NCI-H2081 (cell line): ENCODE results near the gene CAMK4.

ENCODE experiments used
- DNase-seq, 2 experiments: peaks; one replicate each; lab custom pipeline; 2025; lab: John Stamatoyannopoulos, UW

CAMK4 gene

GRCh38 chr5:111229221-111229835 is 5.1 kb downstream of the CAMK4 start:
- DNase-seq: no peak

GRCh38 chr5:111229871-111230810 is 6.0 kb downstream of the CAMK4 start:
- DNase-seq: no peak

GRCh38 chr5:111231119-111231518 is 6.9 kb downstream of the CAMK4 start:
- DNase-seq: no peak

- no peak for DNase-seq
Observed at GRCh38 chr5:111232311-111233051, 8.3 kb downstream of the CAMK4 start.

GRCh38 chr5:111233052-111233374 is 8.8 kb downstream of the CAMK4 start:
- no peak for DNase-seq

- DNase-seq: no peak
Observed at GRCh38 chr5:111234125-111234524, 9.9 kb downstream of the CAMK4 start.

- DNase-seq: no peak
Observed at GRCh38 chr5:111235635-111236034, 11.5 kb downstream of the CAMK4 start.

- no peak for DNase-seq
Observed at GRCh38 chr5:111236348-111236747, 12.2 kb downstream of the CAMK4 start.

- DNase-seq: no peak
Observed at GRCh38 chr5:111236995-111237394, 12.8 kb downstream of the CAMK4 start.

- no peak for DNase-seq
Observed at GRCh38 chr5:111237470-111237869, 13.3 kb downstream of the CAMK4 start.

GRCh38 chr5:111238431-111239225 is 14.4 kb downstream of the CAMK4 start:
- no peak for DNase-seq

GRCh38 chr5:111241696-111242095 is 17.5 kb downstream of the CAMK4 start:
- no peak for DNase-seq

GRCh38 chr5:111242606-111243005 is 18.4 kb downstream of the CAMK4 start:
- DNase-seq: no peak

- DNase-seq: no peak
Observed at GRCh38 chr5:111243318-111243717, 19.1 kb downstream of the CAMK4 start.

- no peak for DNase-seq
Observed at GRCh38 chr5:111245654-111246053, 21.5 kb downstream of the CAMK4 start.

GRCh38 chr5:111246459-111246858 is 22.3 kb downstream of the CAMK4 start:
- no peak for DNase-seq

- no peak for DNase-seq
Observed at GRCh38 chr5:111248571-111248970, 24.4 kb downstream of the CAMK4 start.

GRCh38 chr5:111251921-111252320 is 27.7 kb downstream of the CAMK4 start:
- no peak for DNase-seq

- no peak for DNase-seq
Observed at GRCh38 chr5:111252799-111253545, 28.8 kb downstream of the CAMK4 start.

- DNase-seq: no peak
Observed at GRCh38 chr5:111254613-111255012, 30.4 kb downstream of the CAMK4 start.

- no peak for DNase-seq
Observed at GRCh38 chr5:111255169-111255568, 31.0 kb downstream of the CAMK4 start.
